Measurements from ENCODE around the gene BCOR. TPM values are rescaled to one million over a fixed set of nuclear protein-coding genes. Genes with fewer than 3 reads are reported as not detected.

The BCOR gene
- total RNA-seq, 1 donor from 2014 or later, result 59.6 TPM

- no peak for DNase-seq
Observed at GRCh38 chrX:40019541-40019940, 78.2 kb downstream of the BCOR start.

GRCh38 chrX:40018041-40018440 is 79.7 kb downstream of the BCOR start:
- no peak for DNase-seq

GRCh38 chrX:40016749-40017148 is 81.0 kb downstream of the BCOR start:
- DNase-seq, result no peak

GRCh38 chrX:40015693-40016092 is 82.1 kb downstream of the BCOR start:
- no peak for DNase-seq

DNA sequence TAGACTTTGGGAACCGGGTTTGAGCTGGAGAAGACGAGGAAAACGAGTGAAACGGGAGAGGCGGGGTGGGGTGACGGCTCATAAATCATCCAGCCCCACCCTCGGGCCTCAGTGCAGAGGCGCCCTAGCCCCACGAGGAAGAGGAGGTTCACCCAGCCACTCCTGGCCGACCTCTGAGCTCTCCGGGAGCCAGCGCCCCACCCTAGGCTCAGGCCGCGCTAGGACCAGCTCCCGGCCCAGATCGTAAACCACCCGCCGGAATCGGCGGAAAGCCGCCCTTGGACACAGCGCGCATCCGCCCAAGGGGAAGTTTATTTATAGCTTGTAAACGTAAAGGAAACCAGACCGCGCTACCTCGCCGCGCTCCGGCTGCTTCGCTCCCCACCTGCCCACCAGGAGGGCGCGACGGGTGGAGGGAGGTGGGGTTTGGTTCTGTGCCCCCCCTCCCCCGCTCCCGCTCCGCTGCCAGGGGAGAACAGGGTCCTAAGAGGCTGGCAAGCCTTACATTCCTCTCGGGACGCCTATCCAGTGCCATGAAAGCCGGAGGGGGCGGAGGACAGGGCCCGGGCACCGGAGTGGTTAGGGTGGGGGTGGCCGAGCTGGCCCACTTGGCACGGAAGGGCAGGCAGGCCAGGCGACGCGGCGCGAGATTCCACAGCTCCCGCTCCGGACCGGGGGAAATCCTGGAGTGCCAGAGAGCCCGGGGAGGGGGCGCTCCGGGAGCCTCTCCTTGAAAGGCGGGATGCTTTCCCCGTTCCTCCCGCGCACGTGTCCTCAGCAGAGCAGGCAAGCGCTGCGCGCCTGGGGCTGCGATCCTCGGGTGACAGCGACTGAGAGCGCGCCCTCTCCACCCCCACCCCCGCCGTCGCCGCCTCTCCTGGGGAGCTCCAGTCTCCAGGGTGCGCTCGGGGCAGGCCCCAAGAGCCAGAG is 84.2 kb downstream of the BCOR start:
- peak; percentile 72 for DNase-seq

DNA sequence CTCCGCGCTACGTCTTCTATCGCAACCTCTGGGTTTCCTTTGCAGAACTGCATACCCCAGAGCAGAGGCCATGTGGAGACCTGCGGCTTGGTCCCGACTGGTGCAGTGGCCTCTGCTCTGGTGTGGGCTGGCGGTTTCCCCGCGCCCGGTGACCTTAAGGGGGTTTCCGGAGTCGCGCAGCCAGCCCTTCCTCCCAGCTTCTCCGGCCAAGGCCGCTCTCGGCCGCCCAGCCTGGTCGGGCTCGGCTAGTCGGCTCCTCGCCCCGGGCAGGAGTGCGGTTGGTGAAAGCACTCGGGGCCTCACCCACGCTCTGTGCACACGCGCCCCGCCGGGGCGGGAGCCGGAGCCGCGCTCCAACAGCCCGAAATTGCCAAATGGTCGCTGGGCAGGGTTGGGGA is 84.9 kb downstream of the BCOR start:
- DNase-seq, result no peak

DNA sequence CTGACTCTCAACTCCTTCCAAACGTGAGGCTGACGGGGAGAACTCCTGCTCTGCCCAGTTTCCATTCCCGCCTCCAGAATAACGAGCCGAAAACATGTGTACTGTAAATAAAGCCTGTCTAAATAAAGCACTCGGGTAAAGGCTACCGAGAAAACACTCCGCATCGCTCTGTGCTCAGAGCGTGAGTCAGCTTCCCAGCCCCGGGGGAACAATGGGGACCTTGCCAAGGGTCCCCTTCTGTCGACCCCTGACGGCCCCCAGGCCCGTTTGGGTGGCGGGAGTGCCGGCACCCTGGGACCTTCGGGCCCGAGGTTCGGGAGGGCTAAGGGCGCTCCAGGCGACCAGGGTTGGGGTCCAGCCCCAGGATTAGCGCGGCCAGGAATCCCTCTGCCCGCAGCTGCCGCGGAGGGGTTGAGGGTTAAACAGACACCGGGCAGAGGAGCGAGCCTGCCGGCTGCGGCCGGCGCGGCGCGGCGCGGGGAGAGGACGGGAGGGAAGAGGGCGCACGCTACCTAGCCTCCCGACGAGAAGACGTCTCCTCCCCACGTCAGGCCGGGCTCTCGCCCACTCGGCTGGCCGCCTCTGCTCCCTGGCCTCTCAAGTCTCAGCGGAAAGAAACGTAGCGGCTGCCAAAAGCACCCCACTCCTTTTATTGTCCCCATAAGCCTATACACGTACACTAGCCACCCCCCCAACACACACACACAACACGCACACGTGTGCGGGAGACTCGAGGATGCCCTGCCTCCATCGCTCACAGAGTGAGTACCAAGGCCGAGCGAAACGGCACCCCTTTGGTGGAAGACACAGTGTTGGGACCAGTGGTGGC is 85.5 kb downstream of the BCOR start:
- DNase-seq, result peak; percentile 56

GRCh38 chrX:40011322-40012038 is 86.3 kb downstream of the BCOR start:
- DNase-seq, result no peak

DNA sequence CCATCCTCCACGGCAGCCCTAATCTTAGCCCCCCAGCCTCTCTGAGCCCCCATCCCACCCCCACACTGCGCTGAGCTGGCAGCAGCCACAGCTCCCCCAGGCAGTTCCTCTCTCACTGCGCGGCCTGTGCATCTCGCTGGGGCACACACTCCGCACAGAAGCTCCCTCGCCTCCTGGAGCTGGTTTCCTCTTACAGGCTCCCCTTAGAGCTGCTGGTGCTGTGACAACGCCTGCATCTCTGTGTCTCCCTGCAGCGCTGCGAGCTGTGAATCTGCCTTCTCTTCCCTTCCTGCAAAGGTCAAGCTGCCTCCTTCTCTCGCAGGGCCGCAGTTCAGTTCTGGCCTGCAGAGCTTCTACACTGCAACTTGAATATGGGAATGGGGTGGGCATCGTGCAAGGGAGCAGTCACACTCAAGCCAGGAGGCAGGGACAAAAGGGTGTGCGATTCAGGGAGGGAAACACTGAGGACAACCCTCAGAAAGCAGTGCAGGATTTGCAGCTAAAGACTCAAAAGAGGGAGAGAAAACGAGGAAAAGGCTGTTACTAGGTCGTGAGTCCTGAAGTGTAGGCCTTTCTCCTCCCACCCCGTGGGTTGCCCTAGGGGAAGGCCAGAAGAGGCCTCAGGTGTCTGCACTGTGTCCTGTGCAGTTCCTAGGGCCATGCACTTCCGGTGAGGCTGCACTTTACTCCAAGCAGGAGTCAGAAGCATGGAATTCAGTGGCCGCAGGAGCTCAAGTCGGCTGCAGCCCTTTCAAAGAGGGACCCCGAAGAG is 87.0 kb downstream of the BCOR start:
- peak; percentile 38 for DNase-seq

DNA sequence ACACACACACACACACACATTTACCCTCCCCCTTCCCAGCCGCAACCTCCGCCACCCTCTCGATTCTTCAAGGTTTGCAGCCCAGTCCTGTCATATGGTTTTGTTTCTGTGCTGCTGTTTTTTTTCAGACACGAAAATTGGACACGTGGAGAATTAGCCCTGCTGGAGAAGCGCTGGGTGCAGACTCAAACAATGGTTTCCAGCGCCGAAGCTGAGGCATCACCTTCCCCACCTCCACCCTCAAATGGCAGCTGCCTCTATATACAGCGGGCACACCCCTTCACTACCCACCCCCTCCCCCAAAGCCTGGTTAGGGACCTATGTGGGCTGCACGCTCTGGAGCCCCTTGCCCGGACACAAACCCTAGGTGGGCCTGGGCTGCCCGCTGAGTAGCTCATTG is 87.9 kb downstream of the BCOR start:
- peak; percentile 6 for DNase-seq

DNA sequence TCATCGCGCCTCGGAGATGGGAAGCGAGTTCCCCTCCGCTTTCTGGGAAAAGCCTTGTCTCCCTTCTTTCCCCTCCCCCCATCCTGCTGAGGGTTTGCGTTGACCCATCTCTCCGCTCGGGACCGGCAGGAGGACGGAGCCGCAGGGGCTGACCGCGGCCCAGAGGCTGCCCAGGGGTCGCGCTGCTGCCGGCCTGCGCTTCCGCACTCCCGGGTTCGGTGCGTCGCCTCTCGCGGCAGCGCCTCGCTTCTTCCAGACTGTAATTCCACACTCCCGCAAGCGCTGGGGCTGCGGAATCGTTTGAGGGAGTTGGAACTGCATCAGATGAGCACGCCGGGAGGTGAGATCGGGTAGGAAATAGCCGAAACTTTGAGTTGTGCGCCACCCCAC is 88.3 kb downstream of the BCOR start:
- DNase-seq, result peak; percentile 40

DNA sequence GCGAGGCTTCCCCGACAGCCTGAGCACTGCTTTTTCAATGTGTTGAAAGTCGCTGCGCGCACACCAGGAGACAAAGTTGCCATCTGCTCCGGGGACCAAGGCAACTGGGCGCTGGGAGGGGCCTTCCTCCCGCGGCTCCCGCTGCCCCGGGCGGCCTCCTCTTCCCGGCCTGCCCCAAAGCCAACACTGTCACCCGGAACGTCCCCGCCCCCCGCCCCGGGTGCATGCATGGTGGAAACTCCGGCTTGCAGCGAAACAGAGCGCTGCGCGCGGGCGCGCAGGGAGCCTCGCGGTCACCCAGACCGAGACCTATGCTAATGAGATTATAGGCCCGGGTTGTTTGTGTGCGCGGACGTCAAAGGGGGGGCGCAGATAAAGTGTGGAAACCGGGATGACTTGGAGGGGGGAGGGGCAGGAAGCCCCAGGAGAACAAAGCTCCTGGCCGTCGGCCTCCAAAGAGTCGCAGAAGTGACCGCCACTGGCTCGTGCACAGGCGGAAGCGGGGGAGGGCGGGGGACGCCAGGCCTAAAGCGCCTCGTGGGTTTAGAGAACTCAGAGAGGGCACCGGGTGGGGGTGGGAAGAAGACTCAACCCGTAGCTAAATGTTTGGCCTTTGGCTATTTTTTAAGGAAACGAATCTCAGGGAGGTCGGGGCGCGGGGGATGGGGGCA is 88.8 kb downstream of the BCOR start:
- DNase-seq, result peak; percentile 54

DNA sequence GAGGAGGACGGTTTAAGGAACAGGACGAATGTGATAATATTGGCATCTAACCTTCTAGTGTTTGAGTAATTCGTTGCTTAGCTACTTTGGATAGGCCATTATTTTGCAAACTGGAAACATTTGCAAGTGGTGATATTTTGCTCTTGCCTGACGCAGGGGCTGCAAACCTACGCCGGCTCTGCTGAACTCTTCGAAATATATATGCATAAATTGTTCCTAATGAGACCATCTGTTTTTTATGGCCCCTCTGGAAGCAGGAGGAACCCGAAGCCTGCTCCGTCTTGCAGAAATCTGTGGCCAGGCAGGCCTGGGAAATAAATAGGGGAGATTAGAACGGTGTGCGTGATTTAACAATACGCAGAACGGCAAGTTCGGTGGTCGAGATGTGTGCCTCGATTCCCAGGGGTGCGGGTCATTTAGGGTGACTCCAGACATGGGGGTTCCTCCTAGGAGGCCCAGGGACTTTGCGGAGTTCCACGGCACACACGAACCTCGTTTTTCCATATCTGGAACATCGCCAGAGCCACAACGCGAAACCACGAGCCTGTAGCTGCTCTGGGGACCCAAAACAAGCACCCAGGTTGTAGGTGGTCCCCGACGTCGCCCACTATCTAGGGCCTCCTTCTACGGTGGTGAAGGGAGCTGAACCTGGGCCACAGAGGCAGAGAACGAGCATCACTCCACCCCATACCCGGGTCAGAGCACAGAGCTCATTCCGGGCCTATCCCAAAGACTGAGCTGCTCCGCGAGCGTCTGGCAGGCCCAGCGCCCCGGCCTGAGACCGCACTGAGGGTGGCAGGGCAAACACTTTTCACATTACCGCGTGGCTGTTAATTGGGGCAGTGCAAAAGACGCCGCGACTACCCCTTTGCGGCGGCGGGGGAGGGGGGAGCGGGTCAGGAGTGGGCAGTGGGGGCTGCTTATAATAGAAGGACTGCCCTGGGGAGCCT is 89.7 kb downstream of the BCOR start:
- DNase-seq, result no peak

DNA sequence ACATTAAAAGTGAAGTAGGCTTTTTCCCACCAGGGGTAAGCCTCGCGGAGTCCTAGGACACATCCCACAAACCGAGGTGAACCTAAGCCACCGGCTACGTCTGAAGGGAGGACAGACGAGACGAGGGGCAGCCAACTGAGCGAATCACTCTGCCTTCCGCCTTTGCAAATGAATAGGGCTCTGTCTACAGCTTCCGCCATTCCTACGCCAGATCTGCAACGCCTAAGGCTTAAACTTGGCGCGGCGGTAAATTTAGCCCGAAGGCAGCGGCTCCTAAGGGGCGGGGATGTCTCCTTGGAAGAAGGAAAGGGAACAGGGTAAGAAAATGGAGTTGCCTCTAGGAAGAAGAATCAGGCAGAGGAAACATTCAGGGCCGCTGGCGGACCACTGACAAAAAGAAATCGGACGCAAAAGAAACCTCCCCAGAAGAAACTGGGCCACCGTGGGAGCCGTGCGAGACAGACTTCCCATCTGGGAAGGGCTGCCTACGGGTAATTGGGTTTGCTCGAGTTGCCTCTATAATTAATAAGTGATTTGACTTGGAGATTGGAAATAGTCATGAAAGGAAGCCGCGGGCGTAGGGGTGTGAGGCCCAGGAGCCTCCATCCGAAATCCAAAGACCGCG is 90.5 kb downstream of the BCOR start:
- DNase-seq, result peak; percentile 7

DNA sequence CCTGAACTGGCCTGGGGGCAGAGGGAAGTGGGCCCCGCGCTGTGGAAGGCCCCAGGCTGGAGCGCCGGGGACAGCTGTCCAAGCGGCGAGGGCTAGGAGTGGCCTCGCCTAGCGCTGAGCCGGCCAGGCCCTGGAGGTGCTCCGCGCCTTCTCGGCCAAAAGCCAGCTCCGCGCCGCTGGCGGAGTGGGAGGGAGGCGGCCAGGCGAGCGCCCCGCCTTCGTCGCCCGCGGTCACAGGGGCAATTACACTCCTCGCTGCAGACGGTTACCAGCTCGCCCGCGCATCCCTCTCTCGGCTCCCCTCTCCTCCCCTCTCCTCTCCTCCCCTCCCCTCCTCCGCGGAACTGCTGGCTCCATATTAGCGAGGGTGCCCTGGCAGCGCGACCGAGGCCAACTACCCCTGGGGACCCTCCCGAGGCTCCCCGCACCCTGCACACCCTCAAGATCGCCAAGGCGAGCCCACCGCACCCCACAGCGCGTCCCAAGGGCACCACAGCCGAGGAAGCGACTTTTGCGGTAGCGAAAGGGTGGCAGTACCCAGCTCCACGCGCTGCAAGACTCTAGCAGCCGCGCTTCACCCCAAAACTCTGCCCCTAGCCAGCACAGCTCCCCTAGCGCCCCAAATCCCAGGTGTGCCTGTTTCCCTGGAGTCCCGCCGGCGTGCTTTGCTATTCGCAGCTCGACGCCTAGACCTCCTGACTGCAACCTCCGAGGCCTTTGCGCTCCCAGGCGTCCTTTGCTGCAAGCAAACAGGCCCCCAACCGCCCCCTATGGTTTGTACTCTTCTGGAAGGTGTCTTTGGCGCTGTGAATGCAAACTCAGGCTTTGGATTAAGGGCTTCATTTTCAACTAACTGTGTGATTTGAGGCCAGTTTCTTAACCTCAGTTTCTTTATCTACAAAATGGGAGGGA is 91.4 kb downstream of the BCOR start:
- peak; percentile 55 for DNase-seq

DNA sequence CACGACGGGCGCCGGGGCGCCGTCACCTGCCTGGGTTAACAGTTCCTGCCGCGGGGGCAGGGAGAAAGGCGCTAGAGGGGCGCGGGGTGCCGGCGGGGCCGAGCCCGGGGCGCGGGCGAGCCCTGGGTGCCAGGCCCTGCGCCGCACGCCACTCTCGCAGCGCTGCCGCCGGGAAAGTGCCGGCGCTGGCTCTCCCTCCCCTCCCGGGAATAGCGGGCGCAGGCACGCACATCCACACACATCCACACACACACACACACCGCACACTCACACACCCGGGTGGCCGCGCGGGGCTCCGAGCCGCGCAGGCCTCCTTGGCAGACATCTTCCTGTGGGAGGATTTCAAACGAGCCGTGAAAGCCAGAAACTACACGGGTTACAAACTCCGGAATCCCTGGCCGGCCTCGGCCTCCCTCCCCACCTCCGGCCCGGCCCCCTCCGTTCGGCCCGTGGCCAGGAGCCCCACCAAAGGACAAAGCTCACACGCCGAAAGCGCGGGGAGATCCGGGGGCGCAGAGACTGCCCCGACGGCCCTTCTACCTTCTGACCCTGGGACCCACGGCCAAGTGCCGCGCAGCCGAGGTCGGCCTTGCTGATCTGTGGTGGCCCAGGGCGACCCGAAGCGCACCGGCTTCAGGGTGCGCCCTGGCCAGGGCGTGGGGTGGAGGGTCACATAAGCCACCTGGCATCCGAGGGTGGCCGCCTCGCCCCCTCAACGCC is 92.3 kb downstream of the BCOR start:
- peak; percentile 15 for DNase-seq

DNA sequence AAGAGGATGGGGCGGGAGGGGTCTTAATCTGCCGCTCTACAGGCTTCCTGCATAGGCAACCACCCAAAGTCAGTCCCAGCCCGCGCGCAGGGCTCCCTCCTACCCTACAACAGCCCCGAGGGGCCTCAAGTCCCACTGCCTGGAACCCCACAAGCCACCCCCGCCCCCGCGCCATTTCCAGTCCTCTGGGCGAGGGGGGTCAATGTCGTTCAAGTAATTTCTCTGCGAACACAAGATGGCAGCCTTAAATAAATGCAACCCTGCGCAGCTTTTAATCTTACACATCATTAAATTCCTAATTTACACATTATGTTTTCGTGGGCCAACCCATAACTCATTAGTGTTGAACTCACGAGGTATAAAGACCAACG is 92.9 kb downstream of the BCOR start:
- no peak for DNase-seq

DNA sequence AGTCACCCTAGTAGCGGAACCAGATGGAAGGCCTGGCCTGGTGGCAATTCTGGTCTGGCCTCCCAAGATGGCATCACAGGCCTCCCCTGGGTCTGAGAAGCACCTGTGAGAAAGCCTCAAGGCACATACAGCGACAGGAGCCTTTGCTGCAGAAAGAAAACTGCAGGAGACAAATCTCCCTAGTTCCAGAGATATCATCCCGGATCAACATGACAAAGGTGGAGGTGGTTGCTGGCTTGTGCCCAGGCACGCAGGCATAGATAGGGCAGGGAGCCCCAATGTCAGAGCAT is 93.6 kb downstream of the BCOR start:
- DNase-seq, result no peak

Measured in tongue (tissue), 2 donors.